ENCODE measurements around the gene SERPINA1.

Gene SERPINA1

GRCh38 chr14:94397289-94398181 lies 9.1 kb upstream of the SERPINA1 start:
- no peak for DNase-seq

- DNase-seq = no peak
Observed at GRCh38 chr14:94396628-94397225, 8.3 kb upstream of the SERPINA1 start.

- DNase-seq = no peak
Observed at GRCh38 chr14:94395888-94396574, 7.6 kb upstream of the SERPINA1 start.

- no peak for DNase-seq
Observed at GRCh38 chr14:94395282-94395887, 7.0 kb upstream of the SERPINA1 start.

- no peak for DNase-seq
Observed at GRCh38 chr14:94394581-94395207, 6.3 kb upstream of the SERPINA1 start.

- no peak for DNase-seq
Observed at GRCh38 chr14:94394025-94394493, 5.7 kb upstream of the SERPINA1 start.

- no peak for DNase-seq
Observed at GRCh38 chr14:94393474-94393873, 5.1 kb upstream of the SERPINA1 start.

GRCh38 chr14:94392510-94392935 lies 4.1 kb upstream of the SERPINA1 start:
- DNase-seq = no peak

- no peak for DNase-seq
Observed at GRCh38 chr14:94391281-94391975, 3.0 kb upstream of the SERPINA1 start.

- peak; percentile 4 for DNase-seq
Observed at GRCh38 chr14:94390372-94391086, 2.1 kb upstream of the SERPINA1 start.

GRCh38 chr14:94389731-94390371 lies 1.4 kb upstream of the SERPINA1 start:
- no peak for DNase-seq

GRCh38 chr14:94389104-94389469 lies 685 bp upstream of the SERPINA1 start:
- DNase-seq = no peak

GRCh38 chr14:94388027-94388383 lies 397 bp downstream of the SERPINA1 start:
- no peak for DNase-seq

GRCh38 chr14:94387051-94388026 lies 1.1 kb downstream of the SERPINA1 start:
- DNase-seq = no peak

- no peak for DNase-seq
Observed at GRCh38 chr14:94386085-94387031, 2.0 kb downstream of the SERPINA1 start.

- no peak for DNase-seq
Observed at GRCh38 chr14:94385553-94386057, 2.8 kb downstream of the SERPINA1 start.

- DNase-seq = no peak
Observed at GRCh38 chr14:94384342-94384741, 4.1 kb downstream of the SERPINA1 start.

GRCh38 chr14:94383777-94384176 lies 4.6 kb downstream of the SERPINA1 start:
- DNase-seq = no peak

All from RPMI8226 (cell line).